H1 (cell line): ENCODE results near the gene MRPL45.

ENCODE experiments used
- BRCA1 ChIP-seq: IDR thresholded peaks from 2 replicates; pipeline ENCODE4 v1.6.1; 2012; ENCODE audit warnings: low read depth, low read length, improper control_type of control experiment
- POLR2A ChIP-seq, 2 experiments: IDR thresholded peaks; 1 replicate in 1 of 2; 2 replicates in 1 of 2; pipeline ENCODE4 v1.6.1; 2011; ENCODE audit warnings: low read depth in 2 of 2, low read length in 2 of 2, mild to moderate bottlenecking in 2 of 2; ENCODE audit errors: control extremely low read depth in 1 of 2
- POLR2AphosphoS5 ChIP-seq: IDR thresholded peaks from 2 replicates; pipeline ENCODE4 v1.6.1; 2011; ENCODE audit warnings: low read depth, low read length
- RFX5 ChIP-seq: IDR thresholded peaks from 2 replicates; pipeline ENCODE4 v1.6.1; 2011; ENCODE audit warnings: low read depth, low read length, improper control_type of control experiment, borderline replicate concordance
- SIN3A ChIP-seq, 2 experiments: IDR thresholded peaks in 1 of 2; conservative IDR thresholded peaks in 1 of 2; 2 replicates each; pipeline ENCODE4 v1.6.1; 2011 to 2012; ENCODE audit warnings: low read length in 2 of 2, improper control_type of control experiment in 1 of 2, low read depth in 1 of 2, mild to moderate bottlenecking in 1 of 2
- TF ChIP-seq, protein P1 (sequence below), 3 experiments: IDR thresholded peaks; 1 replicate in 2 of 3; 2 replicates in 1 of 3; pipeline versions ENCODE4 v1.5.1 to v1.6.1; 2011; ENCODE audit warnings: low read length in 3 of 3, mild to moderate bottlenecking in 3 of 3, inconsistent platforms in 2 of 3, low read depth in 1 of 3, moderate library complexity in 1 of 3; ENCODE audit not compliant: insufficient read depth in 1 of 3; ENCODE audit errors: control extremely low read depth in 1 of 3

DNA sequence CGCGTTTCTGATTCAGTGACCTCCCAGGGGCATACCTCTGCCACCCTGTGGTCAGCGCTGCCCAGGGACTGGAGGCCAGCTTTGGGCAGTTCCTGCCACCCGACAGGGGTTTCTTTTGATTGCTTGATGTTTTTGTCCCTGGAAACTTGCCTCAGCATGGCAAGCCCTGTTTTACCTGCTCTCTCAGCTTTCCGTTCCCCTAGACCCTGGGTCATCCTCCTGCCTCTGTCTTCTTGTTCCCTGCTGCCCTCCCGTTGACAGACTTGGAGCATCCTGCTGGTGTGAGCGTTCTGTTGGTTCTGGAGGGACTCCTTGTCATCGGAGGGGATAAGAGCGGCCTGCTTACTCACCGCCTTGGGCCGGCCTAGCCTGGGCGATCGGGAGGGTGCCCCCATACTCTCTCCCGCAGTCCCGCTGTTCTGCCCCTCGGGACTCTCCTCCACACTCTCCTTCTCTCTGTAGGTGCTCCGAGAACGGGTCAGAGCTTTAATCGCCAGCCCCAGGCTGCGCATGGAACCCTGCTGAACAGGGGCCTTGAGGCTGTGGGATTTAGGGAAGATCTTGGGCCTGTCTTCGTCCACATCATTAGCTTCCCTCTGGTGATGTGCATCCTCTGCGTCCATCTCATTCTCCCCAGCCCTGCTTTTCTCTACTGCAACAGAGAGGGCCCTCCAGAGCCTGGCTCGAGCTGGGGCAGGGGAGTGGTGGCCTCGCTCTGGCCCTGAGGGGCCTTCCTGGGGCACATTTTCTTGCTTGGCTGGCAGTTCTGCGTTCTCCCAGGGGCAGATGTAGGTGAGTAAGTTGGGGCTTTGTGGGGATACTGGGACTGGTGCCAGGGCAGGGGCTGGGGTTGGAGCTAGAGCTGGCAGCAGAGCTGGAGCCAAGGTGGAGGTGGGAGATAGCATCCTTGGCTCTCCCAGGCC, 33.1 kb downstream of the MRPL45 start:
- no peak for TF ChIP-seq POLR2A (IDR thresholded peaks at IDR 0.05; ENCODE audit: control extremely low read depth in 1 of 2, low read depth in 2 of 2, low read length in 2 of 2)
- TF ChIP-seq BRCA1 = no peak
- TF ChIP-seq, protein P1, sequence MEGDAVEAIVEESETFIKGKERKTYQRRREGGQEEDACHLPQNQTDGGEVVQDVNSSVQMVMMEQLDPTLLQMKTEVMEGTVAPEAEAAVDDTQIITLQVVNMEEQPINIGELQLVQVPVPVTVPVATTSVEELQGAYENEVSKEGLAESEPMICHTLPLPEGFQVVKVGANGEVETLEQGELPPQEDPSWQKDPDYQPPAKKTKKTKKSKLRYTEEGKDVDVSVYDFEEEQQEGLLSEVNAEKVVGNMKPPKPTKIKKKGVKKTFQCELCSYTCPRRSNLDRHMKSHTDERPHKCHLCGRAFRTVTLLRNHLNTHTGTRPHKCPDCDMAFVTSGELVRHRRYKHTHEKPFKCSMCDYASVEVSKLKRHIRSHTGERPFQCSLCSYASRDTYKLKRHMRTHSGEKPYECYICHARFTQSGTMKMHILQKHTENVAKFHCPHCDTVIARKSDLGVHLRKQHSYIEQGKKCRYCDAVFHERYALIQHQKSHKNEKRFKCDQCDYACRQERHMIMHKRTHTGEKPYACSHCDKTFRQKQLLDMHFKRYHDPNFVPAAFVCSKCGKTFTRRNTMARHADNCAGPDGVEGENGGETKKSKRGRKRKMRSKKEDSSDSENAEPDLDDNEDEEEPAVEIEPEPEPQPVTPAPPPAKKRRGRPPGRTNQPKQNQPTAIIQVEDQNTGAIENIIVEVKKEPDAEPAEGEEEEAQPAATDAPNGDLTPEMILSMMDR (IDR thresholded peaks at IDR 0.05; ENCODE audit: control extremely low read depth in 1 of 3, insufficient read depth in 1 of 3, low read depth in 1 of 3, low read length in 3 of 3) = no peak
- no peak for TF ChIP-seq SIN3A (conservative IDR thresholded peaks at IDR 0.05 in 1 of 2, IDR thresholded peaks at IDR 0.05 in 1 of 2; ENCODE audit: low read depth in 1 of 2, low read length in 2 of 2)
- no peak for TF ChIP-seq POLR2AphosphoS5
- TF ChIP-seq RFX5 = no peak
